Stimulated activated CD4-positive, alpha-beta T cell treated with anti-CD3 and anti-CD28 coated beads, Interleukin-1b, Interleukin-23, amount 100 ng/mL, for 24 hours (primary cell): ENCODE measurements around the gene CCDC141.

ENCODE experiments used
- DNase-seq, 4 experiments: peaks; one replicate each; pipeline ENCODE4 v3.0.0-alpha.2; 2020; ENCODE audit warnings: low read depth in 4 of 4, low spot score in 1 of 4

The CCDC141 gene

DNA sequence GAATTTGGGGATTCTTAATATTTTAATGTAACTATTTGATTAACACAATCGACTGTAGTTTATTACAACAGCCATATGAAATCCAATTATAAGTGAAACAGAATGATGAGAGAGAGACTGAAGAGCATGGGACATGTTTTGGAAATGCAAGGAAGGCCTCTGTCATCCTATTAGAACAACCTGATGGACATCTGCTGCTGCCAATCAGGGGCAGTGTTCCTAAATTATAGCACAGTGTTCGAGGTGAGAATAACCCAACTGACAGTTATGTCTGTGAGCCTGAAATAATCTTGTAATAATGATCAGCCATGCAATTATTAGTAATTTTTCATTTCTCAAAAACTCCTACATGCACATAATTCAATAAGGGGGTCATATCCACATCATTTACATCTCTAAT lies 73.6 kb downstream of the CCDC141 start:
- DNase-seq: no peak

DNA sequence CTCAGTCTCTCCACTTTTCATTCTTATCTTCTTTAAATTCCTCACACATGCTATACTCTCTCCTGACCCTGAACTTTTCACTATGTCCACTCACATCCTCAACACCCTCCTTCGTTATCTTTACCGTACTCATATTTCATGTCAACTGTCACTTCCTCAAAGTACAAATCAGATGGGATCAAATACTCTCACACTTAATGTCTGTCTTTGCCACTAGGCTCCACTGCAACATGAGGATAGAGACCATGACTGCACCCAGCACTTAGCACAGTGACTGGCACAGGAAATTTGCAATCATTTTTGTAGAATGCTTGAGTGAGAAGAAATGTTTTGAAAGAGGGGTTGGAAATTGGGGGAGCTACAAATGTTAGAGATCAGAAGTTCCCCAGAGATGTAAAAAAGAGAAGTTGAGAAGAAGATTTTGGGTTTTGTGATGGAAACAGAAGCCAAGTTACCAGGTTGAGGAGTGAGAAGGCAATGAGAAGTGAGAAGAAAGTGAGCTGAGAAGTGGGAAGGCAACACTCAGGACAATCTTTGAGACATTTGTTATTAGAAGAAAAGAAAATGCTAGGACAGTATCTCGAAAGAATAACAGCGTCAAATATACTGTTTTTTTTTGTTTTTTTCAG lies 87.0 kb downstream of the CCDC141 start:
- no peak for DNase-seq

- DNase-seq: no peak
These were observed 87.8 kb downstream of the CCDC141 start for GRCh38 chr2:178962152-178962551.

DNA sequence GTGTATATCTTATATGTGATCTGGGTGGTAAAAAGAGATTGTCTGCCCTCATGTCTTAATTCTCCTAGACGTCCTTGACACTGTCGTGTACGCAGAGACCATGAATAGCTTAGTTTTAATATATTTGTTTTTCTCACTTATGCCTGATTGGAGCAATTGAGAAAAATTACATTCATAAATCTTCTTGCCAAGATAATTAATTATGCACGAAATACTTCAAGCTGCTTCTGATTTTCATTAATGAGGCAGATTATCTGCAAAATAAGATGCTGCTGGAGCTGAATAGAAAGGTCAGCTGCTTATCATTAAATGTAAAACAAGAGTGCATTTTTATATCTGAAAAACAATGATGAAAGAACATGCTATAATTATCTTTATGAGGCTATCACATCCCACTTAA lies 95.9 kb downstream of the CCDC141 start:
- DNase-seq: no peak

DNA sequence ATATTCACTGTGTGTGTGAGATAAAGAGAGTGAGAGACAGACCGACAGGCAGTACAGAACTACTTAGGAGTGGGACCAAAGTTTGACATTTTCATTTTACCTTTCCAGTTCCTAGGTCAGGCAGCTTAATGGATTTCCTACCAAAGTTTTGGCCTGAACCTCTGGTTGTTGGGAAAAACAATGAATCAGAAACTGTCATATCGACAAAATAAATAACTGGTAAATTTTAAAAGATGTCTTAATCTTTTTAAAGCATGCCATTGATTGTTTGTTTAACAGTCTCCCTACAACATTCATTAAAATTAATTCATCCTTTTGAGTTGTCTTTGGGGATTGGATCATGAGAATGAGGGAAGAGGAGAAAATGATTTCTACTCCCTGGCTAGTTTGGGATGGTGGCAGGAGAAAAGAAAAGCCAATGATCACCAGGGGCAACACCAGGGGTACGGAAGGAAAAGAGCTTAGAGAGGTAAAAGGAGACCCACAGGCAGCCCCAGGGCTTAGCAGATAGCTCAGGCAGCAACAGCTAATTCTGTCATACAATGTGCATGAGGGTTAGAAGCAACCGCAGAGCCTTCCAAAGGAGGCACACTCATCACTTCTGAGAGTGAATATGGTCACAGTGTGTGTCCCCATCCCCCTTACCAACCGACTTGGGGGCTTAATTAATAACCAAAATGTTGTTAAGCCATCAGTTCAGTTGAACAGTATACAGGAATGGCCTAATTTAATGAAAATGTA lies 98.5 kb downstream of the CCDC141 start:
- DNase-seq: no peak

DNA sequence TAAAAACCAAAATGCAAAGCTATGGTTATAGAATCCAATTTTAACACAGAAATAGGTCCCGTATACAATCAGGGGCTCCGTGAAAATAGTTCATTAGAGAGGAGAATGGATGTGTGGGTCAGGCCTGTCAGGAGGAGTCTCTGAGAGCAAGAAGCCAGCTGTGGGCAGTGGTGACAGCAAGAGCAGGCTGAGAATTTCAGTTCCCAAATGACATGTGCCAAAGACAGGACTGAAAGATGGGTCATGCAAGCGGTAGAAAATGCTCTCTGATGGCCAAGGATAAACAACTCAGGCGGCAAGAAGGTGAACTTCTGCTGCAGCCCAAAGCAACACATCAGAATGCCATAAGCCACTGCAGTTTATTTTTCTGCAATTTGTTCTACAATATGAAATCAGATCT lies 100.4 kb downstream of the CCDC141 start:
- DNase-seq: no peak

DNA sequence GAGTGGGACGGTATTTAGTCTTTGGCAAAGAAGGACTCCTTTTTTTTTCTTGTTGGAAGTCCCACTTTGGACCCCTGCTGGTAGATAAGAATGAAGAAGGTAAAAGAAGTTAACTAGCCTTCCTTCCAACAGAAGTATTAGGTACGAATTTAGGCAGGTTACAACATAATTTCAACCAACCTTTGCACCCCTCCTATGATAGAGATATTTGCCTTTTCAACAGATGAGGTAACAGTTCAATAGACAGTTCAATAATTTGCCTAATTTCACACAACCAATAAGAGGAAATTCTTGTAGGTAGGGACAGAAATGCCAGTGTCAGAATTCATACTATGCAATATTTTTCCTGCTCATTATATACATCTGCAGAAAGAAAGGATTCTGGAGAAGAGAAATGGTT lies 100.8 kb downstream of the CCDC141 start:
- DNase-seq: no peak

GRCh38 chr2:178947006-178947405 lies 102.9 kb downstream of the CCDC141 start:
- no peak for DNase-seq

GRCh38 chr2:178946494-178946893 lies 103.4 kb downstream of the CCDC141 start:
- no peak for DNase-seq

DNA sequence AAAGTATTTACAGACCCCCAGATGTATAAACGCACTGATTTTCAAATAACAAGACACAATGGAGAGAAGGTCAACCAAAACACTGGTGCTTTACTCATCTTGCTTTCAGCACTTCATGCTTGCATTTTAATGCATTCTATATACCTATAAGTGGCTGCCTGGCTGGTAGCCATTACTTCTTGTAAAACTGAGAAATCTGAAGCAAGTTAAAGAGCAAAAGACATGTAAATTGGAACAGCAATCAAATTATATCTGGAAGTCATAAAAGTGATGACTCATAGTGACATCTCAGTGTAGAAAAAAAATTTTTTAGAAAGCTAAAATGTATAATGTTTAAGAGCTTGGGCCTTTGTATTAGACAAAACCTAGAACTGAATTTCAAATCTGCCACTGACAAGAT lies 106.2 kb downstream of the CCDC141 start:
- no peak for DNase-seq

DNA sequence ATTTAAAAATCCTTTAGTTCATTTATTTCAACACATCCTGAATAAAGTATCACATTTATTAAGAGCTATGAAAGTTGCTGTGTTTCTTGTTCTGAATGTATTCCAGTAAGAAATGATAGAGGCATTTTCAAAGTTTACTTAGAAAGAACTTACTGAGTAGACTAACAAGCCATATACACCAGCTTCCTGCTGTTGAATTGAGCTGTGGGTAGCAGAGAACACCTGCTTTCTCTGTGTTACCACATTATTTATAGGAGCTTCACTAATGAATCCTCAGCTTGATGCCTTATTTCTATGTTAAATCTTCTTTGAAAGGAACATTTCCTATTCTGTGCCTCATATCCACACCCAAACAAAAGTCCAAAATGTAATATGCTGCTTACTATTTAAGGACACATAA lies 115.4 kb downstream of the CCDC141 start:
- DNase-seq: no peak

GRCh38 chr2:178933493-178933892 lies 116.4 kb downstream of the CCDC141 start:
- DNase-seq: no peak

GRCh38 chr2:178928077-178928476 lies 121.9 kb downstream of the CCDC141 start:
- no peak for DNase-seq

DNA sequence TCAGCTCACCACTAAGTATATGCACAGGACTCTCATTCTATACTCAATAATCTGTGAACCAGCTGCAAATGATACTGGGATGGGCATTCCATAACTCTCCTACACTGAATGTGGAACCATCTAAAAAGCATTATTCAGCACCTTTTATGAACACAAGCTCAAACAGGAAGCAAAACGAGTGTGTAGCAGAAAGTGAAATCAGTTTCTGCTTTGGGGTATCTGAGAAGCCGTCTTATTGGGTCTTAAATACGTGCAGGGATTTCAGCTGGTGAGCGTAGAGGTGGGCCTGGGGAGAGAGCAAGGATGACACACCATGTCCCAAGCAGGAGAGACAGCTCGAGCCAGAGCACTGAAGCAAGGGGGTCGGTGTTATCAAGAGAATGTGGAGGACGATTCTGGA lies 122.8 kb downstream of the CCDC141 start:
- no peak for DNase-seq

GRCh38 chr2:178924817-178925216 lies 125.1 kb downstream of the CCDC141 start:
- DNase-seq: no peak

- no peak for DNase-seq
These were observed 126.4 kb downstream of the CCDC141 start for GRCh38 chr2:178923546-178923945.

GRCh38 chr2:178920916-178921513 lies 128.9 kb downstream of the CCDC141 start:
- no peak for DNase-seq

DNA sequence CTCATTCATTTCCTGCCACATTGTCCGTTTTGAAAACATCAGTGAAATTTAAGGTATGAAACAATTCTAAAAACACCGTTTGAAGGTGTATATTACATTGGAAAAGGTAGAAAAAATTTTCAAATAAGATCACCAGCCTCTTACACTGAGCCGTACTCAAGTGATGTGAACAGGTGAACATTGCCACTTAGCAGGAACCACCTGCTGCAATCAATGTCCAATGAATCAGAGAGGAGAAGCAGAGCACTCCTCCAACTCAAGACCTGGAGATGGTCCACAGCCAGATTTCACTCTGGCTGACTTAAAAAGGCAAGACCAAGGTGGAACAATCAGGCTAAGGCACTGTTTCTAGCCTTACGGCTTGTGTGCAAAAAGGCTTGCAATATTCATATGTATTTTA lies 132.4 kb downstream of the CCDC141 start:
- DNase-seq: no peak

DNA sequence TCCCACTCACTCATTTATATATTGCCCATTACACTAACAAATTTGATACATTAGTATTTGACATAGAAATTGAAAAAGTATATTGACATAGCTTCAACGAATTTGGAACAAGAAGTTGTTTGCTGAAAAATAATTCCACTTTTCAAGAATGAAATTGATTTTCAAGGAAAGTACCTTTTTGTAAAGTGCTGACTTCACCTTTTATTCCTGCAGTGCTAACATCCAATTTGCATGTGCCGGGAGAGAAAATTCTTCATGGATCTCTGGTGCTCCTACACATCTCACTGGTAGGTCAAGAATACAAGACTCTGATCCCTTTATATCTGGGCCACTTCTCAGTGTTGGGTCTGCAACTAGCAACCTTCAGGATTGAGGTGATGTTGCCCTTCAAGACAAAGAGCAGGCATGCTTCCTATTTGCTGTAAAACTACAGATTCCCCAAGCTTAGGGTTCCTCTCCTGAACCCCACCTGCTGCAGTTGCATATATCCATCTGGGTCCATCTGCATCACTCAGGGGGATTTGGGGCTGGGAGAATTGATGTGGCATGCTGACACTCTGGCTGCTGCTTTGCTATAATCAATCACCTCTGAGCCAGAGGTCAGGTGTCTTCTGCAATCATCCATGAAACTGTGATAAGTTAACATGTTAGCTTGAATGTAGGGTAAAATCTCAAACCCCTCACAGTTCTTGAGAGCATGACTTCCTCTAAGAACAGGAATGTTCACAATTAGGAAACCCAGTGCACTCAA lies 134.3 kb downstream of the CCDC141 start:
- DNase-seq: no peak

DNA sequence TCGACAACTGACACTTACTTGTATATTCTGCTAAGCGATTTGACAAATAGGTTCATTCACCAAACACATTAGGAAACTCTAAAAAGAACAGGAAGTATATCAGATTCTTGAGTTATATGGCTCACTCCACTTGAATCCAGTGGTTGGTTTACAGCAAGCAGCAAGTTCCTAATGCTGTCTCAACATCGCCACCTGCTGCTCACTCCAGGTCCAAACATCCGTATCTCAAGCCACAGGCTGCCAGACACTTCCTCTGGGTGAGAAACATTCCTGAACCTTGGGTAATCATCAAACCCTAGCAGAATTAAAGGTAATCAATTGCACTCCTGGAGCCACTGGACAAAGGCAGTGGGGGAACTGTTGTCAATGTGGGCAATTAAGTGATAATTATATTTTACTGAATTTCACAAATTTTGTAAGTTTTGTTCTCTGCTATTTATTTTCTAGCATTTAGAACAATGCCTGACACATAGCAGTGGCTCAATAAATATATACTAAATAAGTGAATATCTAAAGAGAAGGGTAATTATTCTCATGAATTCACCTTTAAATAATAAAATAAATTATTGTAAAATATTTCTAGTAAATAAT lies 135.6 kb downstream of the CCDC141 start:
- DNase-seq: peak; percentile 39 to 59 (median 57)

- DNase-seq: no peak
These were observed 136.9 kb downstream of the CCDC141 start for GRCh38 chr2:178913049-178913441.
